ENCODE results near the gene TULP1.

Gene TULP1

DNA sequence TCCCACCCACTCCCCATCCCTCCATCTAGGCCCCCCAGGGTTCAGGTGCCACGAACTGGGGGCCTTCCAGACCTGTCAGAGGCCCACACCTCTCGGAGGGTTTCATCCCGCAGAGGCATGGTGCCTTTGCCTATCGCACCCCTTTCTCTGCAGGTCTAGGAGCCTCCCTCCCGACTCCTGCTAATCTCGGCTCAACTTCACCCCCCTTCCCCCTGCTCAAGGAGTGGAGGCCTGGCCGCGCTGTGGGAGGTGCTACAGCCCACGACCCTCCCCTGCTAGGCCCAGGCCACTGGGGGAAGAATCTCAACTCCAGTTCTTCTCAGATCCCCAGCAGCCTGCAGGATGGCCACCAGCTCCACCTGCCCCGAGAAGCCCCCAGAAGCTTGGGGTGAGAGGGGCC is at the start of gene TULP1:
Gene TULP1 (minus strand): TSS at position 157 of the 400 bp plus-strand sequence. CDS start 38 bp downstream, at position 119.
- no peaks in the 10 kb centered on the region for H3K4me1 ChIP-seq (ENCODE audit: control insufficient read depth in 1 of 2, insufficient read depth in 1 of 2, low read depth in 1 of 2, low read length in 1 of 2)
- no peak within 1 kb of the TSS for H3K4me3 ChIP-seq (ENCODE audit: low read depth in 1 of 2, low read length in 1 of 2)
- TF ChIP-seq, protein P1, sequence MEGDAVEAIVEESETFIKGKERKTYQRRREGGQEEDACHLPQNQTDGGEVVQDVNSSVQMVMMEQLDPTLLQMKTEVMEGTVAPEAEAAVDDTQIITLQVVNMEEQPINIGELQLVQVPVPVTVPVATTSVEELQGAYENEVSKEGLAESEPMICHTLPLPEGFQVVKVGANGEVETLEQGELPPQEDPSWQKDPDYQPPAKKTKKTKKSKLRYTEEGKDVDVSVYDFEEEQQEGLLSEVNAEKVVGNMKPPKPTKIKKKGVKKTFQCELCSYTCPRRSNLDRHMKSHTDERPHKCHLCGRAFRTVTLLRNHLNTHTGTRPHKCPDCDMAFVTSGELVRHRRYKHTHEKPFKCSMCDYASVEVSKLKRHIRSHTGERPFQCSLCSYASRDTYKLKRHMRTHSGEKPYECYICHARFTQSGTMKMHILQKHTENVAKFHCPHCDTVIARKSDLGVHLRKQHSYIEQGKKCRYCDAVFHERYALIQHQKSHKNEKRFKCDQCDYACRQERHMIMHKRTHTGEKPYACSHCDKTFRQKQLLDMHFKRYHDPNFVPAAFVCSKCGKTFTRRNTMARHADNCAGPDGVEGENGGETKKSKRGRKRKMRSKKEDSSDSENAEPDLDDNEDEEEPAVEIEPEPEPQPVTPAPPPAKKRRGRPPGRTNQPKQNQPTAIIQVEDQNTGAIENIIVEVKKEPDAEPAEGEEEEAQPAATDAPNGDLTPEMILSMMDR (IDR thresholded peaks at IDR 0.05) = no peak
- H3K36me3 ChIP-seq = no peaks in the 10 kb centered on the region
- H3K27ac ChIP-seq = no peak within 1 kb of the TSS
- H3K27me3 ChIP-seq = peaks cover 69% of the 10 kb centered on the region
- H3K9me3 ChIP-seq = no peaks in the 10 kb centered on the region

DNA sequence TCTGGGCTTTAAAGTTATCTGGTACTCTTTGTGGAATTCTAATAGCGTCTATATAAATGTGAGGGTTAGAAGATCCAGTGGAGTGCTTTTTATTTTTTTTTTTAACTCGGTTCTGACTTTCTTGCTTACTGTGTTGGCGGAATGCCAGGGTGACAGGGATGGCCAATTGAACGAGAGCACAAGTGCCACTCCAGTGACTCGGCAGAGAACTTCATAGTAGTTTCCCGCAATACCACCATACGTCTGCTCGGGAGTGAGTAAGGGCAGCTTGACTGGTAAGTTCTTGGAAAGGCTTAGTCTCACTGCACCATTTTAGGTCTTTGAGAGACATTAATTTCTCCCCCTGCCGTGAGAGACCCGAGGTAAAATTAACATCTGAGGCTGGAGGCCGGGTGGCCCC is 49.4 kb upstream of the TULP1 start:
- TF ChIP-seq, protein P1 (IDR thresholded peaks at IDR 0.05) = no peak
- no peak overlapping the region for H3K27ac ChIP-seq
- no peaks in the 10 kb centered on the region for H3K36me3 ChIP-seq
- H3K9me3 ChIP-seq = no peaks in the 10 kb centered on the region
- no peak overlapping the region for H3K4me3 ChIP-seq (ENCODE audit: low read depth in 1 of 2, low read length in 1 of 2)
- no peaks in the 10 kb centered on the region for H3K4me1 ChIP-seq (ENCODE audit: control insufficient read depth in 1 of 2, insufficient read depth in 1 of 2, low read depth in 1 of 2, low read length in 1 of 2)
- no peaks in the 10 kb centered on the region for H3K27me3 ChIP-seq

DNA sequence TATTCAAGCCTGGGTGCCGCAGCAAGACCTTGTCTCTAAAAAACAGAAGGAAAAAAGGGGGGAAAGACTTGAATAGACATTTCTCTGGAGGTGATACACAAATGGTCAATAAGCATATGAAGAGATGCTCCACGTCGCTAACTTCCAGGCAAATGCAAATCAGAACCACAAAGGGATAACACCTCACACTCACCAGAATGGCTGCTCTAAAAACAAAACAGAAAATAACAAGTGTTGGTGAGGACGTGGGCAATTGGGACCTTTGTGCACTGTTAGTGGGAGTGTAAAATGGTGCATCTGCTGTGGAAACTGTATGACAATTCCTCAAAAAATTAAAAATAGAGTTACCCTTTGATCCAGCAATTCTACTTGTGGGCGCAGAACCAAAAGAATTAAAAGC is 48.4 kb upstream of the TULP1 start:
- no peaks in the 10 kb centered on the region for H3K27me3 ChIP-seq
- H3K4me1 ChIP-seq (ENCODE audit: control insufficient read depth in 1 of 2, insufficient read depth in 1 of 2, low read depth in 1 of 2, low read length in 1 of 2) = no peaks in the 10 kb centered on the region
- no peaks in the 10 kb centered on the region for H3K9me3 ChIP-seq
- no peak overlapping the region for H3K27ac ChIP-seq
- H3K36me3 ChIP-seq = no peaks in the 10 kb centered on the region
- H3K4me3 ChIP-seq (ENCODE audit: low read depth in 1 of 2, low read length in 1 of 2) = no peak overlapping the region
- TF ChIP-seq, protein P1 (IDR thresholded peaks at IDR 0.05) = no peak

DNA sequence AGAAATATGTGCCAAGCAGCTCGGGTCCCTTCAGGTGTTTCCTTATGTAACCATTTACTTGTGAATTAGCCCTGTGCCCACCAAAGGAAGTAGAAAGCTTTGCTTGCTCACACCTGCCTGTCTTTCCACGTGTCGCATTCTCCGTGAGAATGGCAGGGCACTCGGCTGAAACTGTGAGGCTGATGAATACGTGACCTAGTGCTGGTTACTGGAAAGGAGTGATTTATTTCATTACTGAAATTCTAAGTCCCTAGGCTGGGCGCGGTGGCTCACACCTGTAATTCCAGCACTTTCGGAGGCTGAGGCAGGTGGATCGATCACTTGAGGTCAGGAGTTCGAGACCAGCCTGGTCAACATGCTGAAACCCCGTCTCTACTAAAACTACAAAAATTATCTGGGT is 45.9 kb upstream of the TULP1 start:
- H3K9me3 ChIP-seq = no peaks in the 10 kb centered on the region
- TF ChIP-seq, protein P1 (IDR thresholded peaks at IDR 0.05) = no peak
- H3K4me3 ChIP-seq (ENCODE audit: low read depth in 1 of 2, low read length in 1 of 2) = no peak overlapping the region
- no peaks in the 10 kb centered on the region for H3K27me3 ChIP-seq
- no peaks in the 10 kb centered on the region for H3K4me1 ChIP-seq (ENCODE audit: control insufficient read depth in 1 of 2, insufficient read depth in 1 of 2, low read depth in 1 of 2, low read length in 1 of 2)
- no peaks in the 10 kb centered on the region for H3K36me3 ChIP-seq
- no peak overlapping the region for H3K27ac ChIP-seq

DNA sequence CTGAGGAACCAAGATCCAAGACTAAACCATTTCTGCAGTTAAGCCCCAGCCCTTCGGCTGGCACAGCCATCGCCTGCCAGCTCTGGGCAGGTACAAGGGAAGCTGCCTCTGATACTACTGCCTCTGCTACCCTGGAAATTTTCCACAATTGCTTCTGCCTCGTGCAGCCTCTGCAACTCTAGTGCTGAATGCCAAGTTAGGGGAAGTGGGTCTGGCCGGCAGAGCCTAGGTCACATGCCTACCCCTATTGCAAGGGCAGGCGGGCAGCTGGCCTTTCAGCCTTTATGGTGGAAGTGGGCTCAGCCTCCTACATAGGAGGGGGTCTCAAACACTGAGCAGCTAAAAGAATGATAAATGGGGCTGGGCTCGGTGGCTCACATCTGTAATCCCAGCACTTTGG is 44.5 kb upstream of the TULP1 start:
- Histone ChIP-seq H3K9me3 (no peaks in the 10 kb centered on the region), H3K4me1 (ENCODE audit: control insufficient read depth in 1 of 2, insufficient read depth in 1 of 2, low read depth in 1 of 2, low read length in 1 of 2) (no peaks in the 10 kb centered on the region), H3K27ac (no peak overlapping the region), H3K4me3 (ENCODE audit: low read depth in 1 of 2, low read length in 1 of 2) (no peak overlapping the region), H3K36me3 (no peaks in the 10 kb centered on the region), H3K27me3 (no peaks in the 10 kb centered on the region)
- TF ChIP-seq, protein P1 (IDR thresholded peaks at IDR 0.05) = no peak

DNA sequence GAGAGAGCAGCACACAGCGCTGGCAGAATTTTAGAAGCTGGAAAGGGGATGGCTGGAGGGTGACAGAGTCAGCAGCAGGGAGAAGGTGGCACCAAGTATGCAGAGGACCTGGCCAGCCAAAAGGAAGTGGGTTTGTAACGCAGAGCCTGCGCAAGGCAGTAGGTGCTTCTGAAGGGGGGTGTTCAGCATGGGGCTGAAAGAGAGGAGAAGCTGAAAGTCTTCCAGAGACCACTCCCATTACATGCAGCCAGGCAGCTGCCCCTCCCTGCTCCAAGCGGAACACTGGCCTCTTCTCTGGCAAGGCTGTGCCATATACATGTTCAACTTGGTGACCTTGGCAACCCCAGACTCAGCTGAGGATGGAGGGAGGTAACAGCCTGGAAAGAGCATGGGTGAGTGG is 42.1 kb upstream of the TULP1 start:
- H3K4me1 ChIP-seq (ENCODE audit: control insufficient read depth in 1 of 2, insufficient read depth in 1 of 2, low read depth in 1 of 2, low read length in 1 of 2) = no peaks in the 10 kb centered on the region
- H3K27me3 ChIP-seq = no peaks in the 10 kb centered on the region
- TF ChIP-seq, protein P1 (IDR thresholded peaks at IDR 0.05) = no peak
- H3K36me3 ChIP-seq = no peaks in the 10 kb centered on the region
- H3K9me3 ChIP-seq = no peaks in the 10 kb centered on the region
- no peak overlapping the region for H3K4me3 ChIP-seq (ENCODE audit: low read depth in 1 of 2, low read length in 1 of 2)
- no peak overlapping the region for H3K27ac ChIP-seq

Data from neutrophil (primary cell).